BJ (cell line): Measurements from ENCODE around the gene SERPINA5. TPM values are rescaled to one million over a fixed set of nuclear protein-coding genes. Genes with fewer than 3 reads are reported as not detected.

ENCODE experiments used
- CTCF ChIA-PET: fragments of 350-600 bp; formaldehyde crosslinking; extraction: SDS; loops from one replicate; lab custom pipeline; 2021; ENCODE audit warnings: antibody characterized with exemption, inconsistent platforms; lab: Yijun Ruan, JAX
- POLR2A ChIA-PET: fragments of 300-600 bp; sonication (Branson Sonifier 250); formaldehyde crosslinking; extraction: SDS; loops from one replicate; lab custom pipeline; 2021; ENCODE audit warnings: antibody characterized with exemption; lab: Charles Lee
- DNase-seq: peaks from one replicate; pipeline ENCODE4 v3.0.0-alpha.2; 2011; ENCODE audit warnings: low read depth
- H3K27me3 ChIP-seq: 2 replicates; pipeline ENCODE4 v1.6.0; 2011; ENCODE audit warnings: low read length; ENCODE audit not compliant: control insufficient read depth, insufficient read depth
- H3K36me3 ChIP-seq: 2 replicates; pipeline ENCODE4 v1.5.1; 2011; ENCODE audit warnings: low read length; ENCODE audit not compliant: control insufficient read depth, insufficient read depth
- H3K4me3 ChIP-seq: 2 replicates; pipeline ENCODE4 v1.5.1; 2011; ENCODE audit warnings: low read depth, mild to moderate bottlenecking, control low read depth, low read length
- polyA plus RNA-seq: library from polyadenylated mRNA; depleted of rRNA; stranded (reverse); fragments of >200 nt; gene quantifications from 2 replicates; pipeline ENCODE4 v1.2.3, GENCODE V29; 2011
- TF ChIP-seq, protein P1 (sequence below): IDR thresholded peaks from 2 replicates; pipeline ENCODE4 v1.5.1; 2011; ENCODE audit warnings: low read depth, mild to moderate bottlenecking, control low read depth, inconsistent platforms, low read length, moderate library complexity; ENCODE audit not compliant: insufficient read depth

The SERPINA5 gene
- polyA plus RNA-seq, 1 experiment = 0.09 TPM

DNA sequence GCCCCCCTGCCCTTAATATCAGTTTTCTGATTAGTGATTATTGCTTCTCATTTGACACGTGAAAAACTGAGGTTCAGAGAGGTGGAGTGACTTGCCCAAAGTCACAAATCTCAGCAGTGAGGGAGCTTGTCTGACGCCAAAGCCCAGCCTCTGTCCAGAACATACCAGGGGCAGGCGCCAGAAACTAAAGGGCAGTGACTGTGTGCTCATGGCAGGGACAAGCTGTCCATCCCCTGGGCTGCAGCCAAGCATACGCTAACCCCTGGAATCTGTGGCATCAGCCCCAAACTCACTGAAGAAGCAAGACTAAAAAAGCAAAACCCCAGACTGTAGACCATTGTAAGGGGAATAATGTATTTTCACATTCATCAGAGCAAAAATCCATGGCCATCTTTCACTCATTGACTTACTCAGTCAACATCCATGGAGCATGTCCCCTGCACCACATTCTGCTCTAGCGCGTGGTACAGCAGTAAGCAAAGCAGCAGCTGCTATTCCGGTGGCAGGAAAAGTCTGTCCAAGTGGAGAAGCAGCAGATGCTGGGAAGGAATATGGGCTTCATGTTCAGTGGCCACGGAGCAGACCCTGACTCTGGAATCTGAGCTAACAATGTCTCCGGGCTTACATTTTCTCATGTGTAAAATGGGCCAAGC lies 21.5 kb upstream of the SERPINA5 start:
- Histone ChIP-seq H3K4me3 (no peak overlapping the region), H3K36me3 (no peaks in the 10 kb centered on the region), H3K27me3 (no peaks in the 10 kb centered on the region)
- CTCF ChIA-PET = interaction anchor here (0.7 to 5.9 kb wide), 4 partner anchors 9 to 20 kb away, joined by 3 to 36 read pairs (median 3); no protein-coding TSS in a partner anchor
- POLR2A ChIA-PET = no interaction called here
- no peak for DNase-seq
- TF ChIP-seq, protein P1, sequence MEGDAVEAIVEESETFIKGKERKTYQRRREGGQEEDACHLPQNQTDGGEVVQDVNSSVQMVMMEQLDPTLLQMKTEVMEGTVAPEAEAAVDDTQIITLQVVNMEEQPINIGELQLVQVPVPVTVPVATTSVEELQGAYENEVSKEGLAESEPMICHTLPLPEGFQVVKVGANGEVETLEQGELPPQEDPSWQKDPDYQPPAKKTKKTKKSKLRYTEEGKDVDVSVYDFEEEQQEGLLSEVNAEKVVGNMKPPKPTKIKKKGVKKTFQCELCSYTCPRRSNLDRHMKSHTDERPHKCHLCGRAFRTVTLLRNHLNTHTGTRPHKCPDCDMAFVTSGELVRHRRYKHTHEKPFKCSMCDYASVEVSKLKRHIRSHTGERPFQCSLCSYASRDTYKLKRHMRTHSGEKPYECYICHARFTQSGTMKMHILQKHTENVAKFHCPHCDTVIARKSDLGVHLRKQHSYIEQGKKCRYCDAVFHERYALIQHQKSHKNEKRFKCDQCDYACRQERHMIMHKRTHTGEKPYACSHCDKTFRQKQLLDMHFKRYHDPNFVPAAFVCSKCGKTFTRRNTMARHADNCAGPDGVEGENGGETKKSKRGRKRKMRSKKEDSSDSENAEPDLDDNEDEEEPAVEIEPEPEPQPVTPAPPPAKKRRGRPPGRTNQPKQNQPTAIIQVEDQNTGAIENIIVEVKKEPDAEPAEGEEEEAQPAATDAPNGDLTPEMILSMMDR = no peak

DNA sequence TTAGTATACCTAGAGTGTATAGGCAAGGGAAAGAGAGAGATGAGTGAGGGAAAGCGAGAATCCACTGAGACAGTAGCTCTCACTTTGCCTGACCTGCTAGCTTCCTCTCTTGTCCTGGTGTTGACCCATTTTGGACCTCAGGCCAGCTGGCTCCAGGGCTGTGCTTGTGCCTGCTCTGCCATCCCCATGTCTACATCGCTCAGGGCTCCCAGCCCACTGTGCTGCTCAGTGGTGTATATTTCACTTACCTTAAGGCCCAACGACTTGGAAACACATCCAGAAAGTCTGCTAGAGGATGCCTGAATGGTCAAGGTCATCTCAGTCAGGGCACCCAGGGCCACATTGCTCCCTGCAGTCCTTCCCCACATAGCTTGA lies 20.9 kb upstream of the SERPINA5 start:
- no peaks in the 10 kb centered on the region for H3K27me3 ChIP-seq
- no peaks in the 10 kb centered on the region for H3K36me3 ChIP-seq
- CTCF ChIA-PET = interaction anchor here (0.7 to 5.9 kb wide), 4 partner anchors 9 to 21 kb away, joined by 3 to 36 read pairs (median 3); no protein-coding TSS in a partner anchor
- POLR2A ChIA-PET = no interaction called here
- no peak overlapping the region for H3K4me3 ChIP-seq
- no peak for DNase-seq
- TF ChIP-seq, protein P1 = no peak

DNA sequence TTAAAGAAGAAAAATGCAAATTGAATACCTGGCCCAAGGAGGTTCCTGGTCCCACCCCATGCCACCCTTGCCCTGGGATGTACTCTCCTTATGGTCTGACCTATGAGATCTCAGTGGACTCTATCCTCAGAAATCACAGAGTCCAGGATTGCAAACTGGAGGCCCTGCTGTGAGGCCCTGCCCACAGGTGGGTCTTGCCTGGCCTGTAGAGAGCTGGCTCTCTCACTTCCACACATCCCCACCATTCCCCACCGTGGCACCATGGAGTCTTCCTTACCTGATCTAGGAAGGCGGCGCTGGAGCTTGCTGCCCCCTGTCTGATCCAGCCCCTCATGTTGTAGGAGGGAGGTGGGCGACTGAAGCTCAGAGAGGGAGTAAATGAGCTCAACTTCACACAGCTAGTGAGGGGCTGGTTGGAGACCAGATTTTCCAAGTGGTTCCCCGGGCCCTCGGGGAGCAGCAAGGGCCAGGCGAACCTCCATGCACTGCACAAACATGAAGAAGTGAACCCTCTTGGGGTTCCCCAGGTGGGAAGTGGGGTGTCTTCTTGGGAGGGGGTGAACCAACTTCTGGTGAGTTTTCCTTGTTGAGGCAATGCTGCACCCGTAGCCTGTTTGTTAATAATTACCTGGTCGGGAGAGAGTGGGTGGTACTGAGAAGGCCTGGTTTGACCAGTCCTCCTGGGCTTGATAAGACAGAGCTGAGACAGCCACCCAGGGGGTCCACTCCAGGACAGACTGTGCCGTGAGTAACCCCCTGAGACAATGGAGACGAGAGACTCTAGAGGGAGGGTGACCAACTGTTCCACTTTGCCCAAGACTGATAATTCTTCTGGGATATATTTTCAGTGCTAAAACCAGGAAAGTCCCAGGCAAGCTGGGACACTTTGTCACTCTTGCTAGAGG lies 20.2 kb upstream of the SERPINA5 start, which contains the start of gene SERPINA4:
SERPINA4 (plus strand) TSS at position 692 of the 905 bp plus-strand sequence. CDS start 2,041 bp downstream, outside the sequence.
- POLR2A ChIA-PET = no interaction called here
- CTCF ChIA-PET = interaction anchor here (1.1 to 5.9 kb wide), 2 partner anchors 10 to 12 kb away, joined by 3 to 36 read pairs; no protein-coding TSS in a partner anchor
- no peak for DNase-seq
- Histone ChIP-seq H3K27me3 (no peaks in the 10 kb centered on the region), H3K36me3 (no peaks in the 10 kb centered on the region), H3K4me3 (no peak within 1 kb of the TSS)
- TF ChIP-seq, protein P1 = no peak

DNA sequence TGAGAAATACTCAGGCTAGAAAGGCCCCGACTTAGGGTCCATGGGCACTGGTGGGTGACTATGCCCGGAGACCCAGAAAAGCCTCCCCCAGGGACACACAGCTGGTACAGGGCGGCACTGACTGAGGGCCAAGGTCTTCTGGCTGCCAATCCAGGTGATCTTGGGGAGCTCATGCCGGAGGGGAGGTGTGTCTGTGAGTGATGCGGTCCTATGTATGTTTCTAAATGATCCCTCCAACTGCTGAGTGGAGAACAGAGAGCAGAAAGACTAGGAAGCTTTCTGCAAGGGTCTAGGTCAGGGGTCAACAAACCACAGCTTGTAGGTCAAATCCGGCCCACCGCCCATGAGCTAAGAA lies 19.6 kb upstream of the SERPINA5 start:
- ChIA-PET POLR2A (no interaction called here), CTCF (interaction anchor here (5.9 kb wide), 1 partner anchor 12 kb away, joined by 36 read pairs; no protein-coding TSS in a partner anchor)
- Histone ChIP-seq H3K27me3 (no peaks in the 10 kb centered on the region), H3K36me3 (no peaks in the 10 kb centered on the region), H3K4me3 (no peak overlapping the region)
- TF ChIP-seq, protein P1 = no peak
- no peak for DNase-seq

DNA sequence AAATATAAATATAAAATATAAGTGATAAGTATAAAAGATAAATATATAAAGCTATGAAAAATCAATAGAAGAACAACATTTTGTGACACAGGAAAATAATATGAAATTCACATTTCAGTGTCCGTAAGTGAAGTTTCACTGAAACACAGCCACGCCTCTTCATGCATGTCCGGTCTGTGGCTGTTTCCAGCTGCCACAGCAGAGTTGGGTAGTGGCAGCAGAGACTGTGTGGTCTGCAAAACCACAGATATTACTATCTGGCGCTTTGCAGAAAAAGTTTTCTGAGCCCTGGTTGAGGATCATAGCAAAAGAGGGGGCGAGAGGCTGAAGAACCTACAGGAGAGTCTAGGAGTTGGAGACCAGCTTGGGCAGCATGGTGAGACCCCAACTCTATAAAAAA lies 19.2 kb upstream of the SERPINA5 start:
- POLR2A ChIA-PET = no interaction called here
- CTCF ChIA-PET = interaction anchor here (5.9 kb wide), 1 partner anchor 13 kb away, joined by 36 read pairs; no protein-coding TSS in a partner anchor

More for the DNA sequence above, 19.2 kb upstream of the SERPINA5 start:
- TF ChIP-seq, protein P1 = no peak
- DNase-seq = no peak
- no peak overlapping the region for H3K4me3 ChIP-seq
- H3K36me3 ChIP-seq = no peaks in the 10 kb centered on the region
- no peaks in the 10 kb centered on the region for H3K27me3 ChIP-seq
